HepG2 (cell line): ENCODE results near the gene BAIAP3. TPM values are rescaled to one million over a fixed set of nuclear protein-coding genes. Genes with fewer than 3 reads are reported as not detected.

Source experiments
- ATF7-NPFF ChIP-seq: sonication (generic); formaldehyde crosslinking; IDR thresholded peaks from 2 replicates; pipeline ENCODE4 v1.8.1; 2023; ENCODE audit warnings: mild to moderate bottlenecking, low read depth, missing genetic modification reagents, moderate library complexity
- CBFB ChIP-seq: sonication (generic); formaldehyde crosslinking; IDR thresholded peaks from 2 replicates; pipeline ENCODE4 v1.4.0; 2020; ENCODE audit warnings: missing genetic modification reagents
- CSRNP1 ChIP-seq: sonication (generic); formaldehyde crosslinking; IDR thresholded peaks from 2 replicates; pipeline ENCODE4 v1.8.1; 2023; ENCODE audit warnings: mild to moderate bottlenecking, missing genetic modification reagents
- KDM5B ChIP-seq: sonication (generic); formaldehyde crosslinking; IDR thresholded peaks from 2 replicates; pipeline ENCODE4 v1.4.0; 2020; ENCODE audit warnings: missing genetic modification reagents, mild to moderate bottlenecking, borderline replicate concordance
- MXD4 ChIP-seq: IDR thresholded peaks from 2 replicates; pipeline ENCODE4 v1.6.1; 2016; ENCODE audit warnings: mild to moderate bottlenecking, missing biosample characterization, missing genetic modification reagents
- NKX3-1 ChIP-seq: sonication (generic); formaldehyde crosslinking; IDR thresholded peaks from 2 replicates; pipeline ENCODE4 v1.5.0; 2020; ENCODE audit warnings: missing genetic modification reagents
- PAWR ChIP-seq: sonication (generic); formaldehyde crosslinking; IDR thresholded peaks from 2 replicates; pipeline ENCODE4 v1.4.0; 2020; ENCODE audit warnings: missing genetic modification reagents, mild to moderate bottlenecking, borderline replicate concordance
- RELA ChIP-seq: sonication (generic); formaldehyde crosslinking; IDR thresholded peaks from 2 replicates; pipeline ENCODE4 v1.4.0; 2020; ENCODE audit warnings: missing genetic modification reagents
- SAFB2 ChIP-seq: sonication (generic); formaldehyde crosslinking; IDR thresholded peaks from 2 replicates; pipeline ENCODE4 v1.5.1; 2020; ENCODE audit warnings: missing genetic modification reagents, low read depth, mild to moderate bottlenecking, borderline replicate concordance
- SAP130 ChIP-seq: IDR thresholded peaks from 2 replicates; pipeline ENCODE4 v1.6.1; 2016; ENCODE audit warnings: low read depth
- SIX4 ChIP-seq: sonication (generic); formaldehyde crosslinking; IDR thresholded peaks from 2 replicates; pipeline ENCODE4 v1.4.0; 2020; ENCODE audit warnings: missing genetic modification reagents
- UBTF ChIP-seq: sonication (generic); formaldehyde crosslinking; IDR thresholded peaks from 2 replicates; pipeline ENCODE4 v1.4.0; 2020; ENCODE audit warnings: mild to moderate bottlenecking, missing genetic modification reagents
- ZBTB20 ChIP-seq: sonication (generic); formaldehyde crosslinking; IDR thresholded peaks from 2 replicates; pipeline ENCODE4 v1.8.1; 2023; ENCODE audit warnings: missing genetic modification reagents, low read depth, mild to moderate bottlenecking, borderline replicate concordance
- ZBTB43 ChIP-seq: sonication (generic); formaldehyde crosslinking; conservative IDR thresholded peaks from 2 replicates; pipeline ENCODE4 v1.4.0; 2020; ENCODE audit warnings: missing genetic modification reagents
- ZNF546 ChIP-seq: sonication (generic); formaldehyde crosslinking; conservative IDR thresholded peaks from 2 replicates; pipeline ENCODE4 v1.8.1; 2023; ENCODE audit warnings: mild to moderate bottlenecking, missing genetic modification reagents
- ZNF547 ChIP-seq: sonication (generic); formaldehyde crosslinking; IDR thresholded peaks from 2 replicates; pipeline ENCODE4 v1.5.1; 2020; ENCODE audit warnings: mild to moderate bottlenecking, missing genetic modification reagents
- ZNF589 ChIP-seq: sonication (generic); formaldehyde crosslinking; conservative IDR thresholded peaks from 2 replicates; pipeline ENCODE4 v1.8.0; 2022; ENCODE audit warnings: mild to moderate bottlenecking, moderate library complexity, missing genetic modification reagents
- polyA plus RNA-seq, 8 experiments: library from polyadenylated mRNA; depleted of rRNA in 3 of 8; stranded (reverse) in 7 of 8; unstranded in 1 of 8; fragments of >200 nt; fragmentation: Illumina TruSeq in 4 of 8; extraction: Trizol in 4 of 8; gene quantifications; 2 replicates each; pipeline versions ENCODE4 v1.2.1 to v1.2.3, GENCODE V29; 2011 to 2016; ENCODE audit warnings: low read depth in 4 of 8, missing spikeins in 1 of 8, mixed read lengths in 1 of 8; ENCODE audit not compliant: insufficient read depth in 1 of 8
- total RNA-seq, 5 experiments: library from RNA; depleted of rRNA; stranded (reverse); fragments of >200 nt; fragmentation: Illumina TruSeq; extraction: Trizol; gene quantifications; 2 replicates each; pipeline ENCODE4 v1.2.3, GENCODE V29; 2016; ENCODE audit warnings: low read depth in 1 of 5
- TF ChIP-seq, protein P1 (sequence below): sonication (generic); formaldehyde crosslinking; IDR thresholded peaks from 2 replicates; pipeline ENCODE4 v1.8.0; 2022; ENCODE audit warnings: missing genetic modification reagents, mild to moderate bottlenecking, borderline replicate concordance
- TF ChIP-seq, protein P2 (sequence below): sonication (generic); formaldehyde crosslinking; IDR thresholded peaks from 2 replicates; pipeline ENCODE4 v1.4.0; 2020; ENCODE audit warnings: missing genetic modification reagents

BAIAP3 gene
- total and polyA plus RNA-seq, 2 of the 13 experiments (the other 11 are each of a cell fraction or from before 2014, with no cell fraction given): 3.2 to 5.7 TPM

DNA sequence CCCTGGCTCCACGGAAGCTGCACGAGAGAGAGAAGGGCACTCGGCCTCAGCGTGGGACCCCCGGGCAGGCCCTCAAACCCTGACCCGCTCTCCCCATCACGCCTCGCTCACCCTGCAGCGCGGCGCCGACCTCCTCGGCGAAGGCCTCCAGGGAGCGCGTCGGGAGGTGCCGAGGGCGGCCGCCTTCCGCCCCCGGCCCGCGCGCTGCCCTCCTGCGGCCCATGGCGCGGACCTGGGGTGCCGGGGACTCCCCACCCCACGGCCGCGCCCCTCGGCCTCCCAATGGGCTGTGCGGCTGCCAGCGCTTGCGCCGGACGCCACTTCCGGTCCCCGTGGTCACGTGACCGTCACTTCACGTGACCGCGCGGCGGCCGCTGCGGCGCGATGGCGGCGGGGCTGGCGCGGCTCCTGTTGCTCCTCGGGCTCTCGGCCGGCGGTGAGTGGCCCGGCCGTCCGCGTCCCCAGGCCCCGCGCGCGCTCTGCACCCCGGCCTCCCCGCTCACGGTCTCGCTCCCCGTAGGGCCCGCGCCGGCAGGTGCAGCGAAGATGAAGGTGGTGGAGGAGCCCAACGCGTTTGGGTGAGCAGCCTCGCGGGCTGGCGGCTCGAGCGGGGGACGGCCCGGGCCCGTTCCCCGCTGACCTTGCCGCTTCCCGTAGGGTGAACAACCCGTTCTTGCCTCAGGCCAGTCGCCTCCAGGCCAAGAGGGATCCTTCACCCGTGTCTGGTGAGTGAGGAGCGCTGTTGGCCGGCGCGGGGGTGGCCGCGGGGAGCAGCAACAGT is 18.3 kb downstream of the BAIAP3 start, which contains the start of the genes GNPTG and TSR3 (continued):
- TF ChIP-seq KDM5B (peak; percentile 57; the same call in 1 of the 2 replicates), MXD4 (CRISPR knock-in tag) (peak; percentile 36; the same call in 1 of the 2 replicates), ATF7-NPFF (peak; percentile 23), SAP130 (CRISPR knock-in tag) (peak; percentile 99), ZNF546 (peak; percentile 71; the same call in 1 of the 2 replicates), CSRNP1 (CRISPR knock-in tag) (no peak), ZBTB20 (CRISPR knock-in tag) (no peak), RELA (CRISPR knock-in tag) (peak; percentile 44; the same call in 1 of the 2 replicates), ZBTB43 (CRISPR knock-in tag) (peak; percentile 58; the same call in 1 of the 2 replicates), SIX4 (CRISPR knock-in tag) (no peak), NKX3-1 (CRISPR knock-in tag) (no peak), ZNF589 (CRISPR knock-in tag) (0 out of 2 replicates have a peak, but pooled peaks have one; percentile 23), CBFB (CRISPR knock-in tag) (peak; percentile 84), UBTF (CRISPR knock-in tag) (peak; percentile 38; the same call in 1 of the 2 replicates), ZNF547 (CRISPR knock-in tag) (no peak), SAFB2 (CRISPR knock-in tag) (peak; percentile 72; the same call in 1 of the 2 replicates), PAWR (CRISPR knock-in tag) (no peak)
- TF ChIP-seq, protein P1, sequence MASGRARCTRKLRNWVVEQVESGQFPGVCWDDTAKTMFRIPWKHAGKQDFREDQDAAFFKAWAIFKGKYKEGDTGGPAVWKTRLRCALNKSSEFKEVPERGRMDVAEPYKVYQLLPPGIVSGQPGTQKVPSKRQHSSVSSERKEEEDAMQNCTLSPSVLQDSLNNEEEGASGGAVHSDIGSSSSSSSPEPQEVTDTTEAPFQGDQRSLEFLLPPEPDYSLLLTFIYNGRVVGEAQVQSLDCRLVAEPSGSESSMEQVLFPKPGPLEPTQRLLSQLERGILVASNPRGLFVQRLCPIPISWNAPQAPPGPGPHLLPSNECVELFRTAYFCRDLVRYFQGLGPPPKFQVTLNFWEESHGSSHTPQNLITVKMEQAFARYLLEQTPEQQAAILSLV (CRISPR knock-in tag): peak; percentile 64; the same call in 1 of the 2 replicates
- TF ChIP-seq, protein P2, sequence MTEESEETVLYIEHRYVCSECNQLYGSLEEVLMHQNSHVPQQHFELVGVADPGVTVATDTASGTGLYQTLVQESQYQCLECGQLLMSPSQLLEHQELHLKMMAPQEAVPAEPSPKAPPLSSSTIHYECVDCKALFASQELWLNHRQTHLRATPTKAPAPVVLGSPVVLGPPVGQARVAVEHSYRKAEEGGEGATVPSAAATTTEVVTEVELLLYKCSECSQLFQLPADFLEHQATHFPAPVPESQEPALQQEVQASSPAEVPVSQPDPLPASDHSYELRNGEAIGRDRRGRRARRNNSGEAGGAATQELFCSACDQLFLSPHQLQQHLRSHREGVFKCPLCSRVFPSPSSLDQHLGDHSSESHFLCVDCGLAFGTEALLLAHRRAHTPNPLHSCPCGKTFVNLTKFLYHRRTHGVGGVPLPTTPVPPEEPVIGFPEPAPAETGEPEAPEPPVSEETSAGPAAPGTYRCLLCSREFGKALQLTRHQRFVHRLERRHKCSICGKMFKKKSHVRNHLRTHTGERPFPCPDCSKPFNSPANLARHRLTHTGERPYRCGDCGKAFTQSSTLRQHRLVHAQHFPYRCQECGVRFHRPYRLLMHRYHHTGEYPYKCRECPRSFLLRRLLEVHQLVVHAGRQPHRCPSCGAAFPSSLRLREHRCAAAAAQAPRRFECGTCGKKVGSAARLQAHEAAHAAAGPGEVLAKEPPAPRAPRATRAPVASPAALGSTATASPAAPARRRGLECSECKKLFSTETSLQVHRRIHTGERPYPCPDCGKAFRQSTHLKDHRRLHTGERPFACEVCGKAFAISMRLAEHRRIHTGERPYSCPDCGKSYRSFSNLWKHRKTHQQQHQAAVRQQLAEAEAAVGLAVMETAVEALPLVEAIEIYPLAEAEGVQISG (CRISPR knock-in tag): peak; percentile 95
